Activated CD4-positive, alpha-beta T cell treated with anti-CD3 and anti-CD28 coated beads for 48 hours (primary cell): ENCODE results near the gene CRB2.
"Not testable (repeated sequence)": the region's sequence is repeated elsewhere in the genome, so short reads cannot be mapped to it uniquely, and the experiment has no call there.

Experiments
- DNase-seq: peaks from one replicate; pipeline ENCODE4 v3.0.0-alpha.2; 2020

CRB2 gene

GRCh38 chr9:123329329-123329955 is 26.6 kb upstream of the CRB2 start:
- DNase-seq: peak; percentile 29

- DNase-seq: no peak
These were observed 24.5 kb upstream of the CRB2 start for GRCh38 chr9:123331346-123332060.

- not testable (repeated sequence) for DNase-seq
These were observed 22.8 kb upstream of the CRB2 start for GRCh38 chr9:123333058-123333669.

- no peak for DNase-seq
These were observed 21.4 kb upstream of the CRB2 start for GRCh38 chr9:123334639-123335038.

- no peak for DNase-seq
These were observed 20.6 kb upstream of the CRB2 start for GRCh38 chr9:123335193-123335985.

GRCh38 chr9:123335986-123336329 is 20.0 kb upstream of the CRB2 start:
- DNase-seq: no peak

GRCh38 chr9:123336449-123336848 is 19.5 kb upstream of the CRB2 start:
- DNase-seq: no peak

- DNase-seq: no peak
These were observed 19.0 kb upstream of the CRB2 start for GRCh38 chr9:123336959-123337358.

- no peak for DNase-seq
These were observed 18.0 kb upstream of the CRB2 start for GRCh38 chr9:123337971-123338370.

GRCh38 chr9:123338710-123339665 is 17.0 kb upstream of the CRB2 start:
- peak; percentile 86 for DNase-seq

- peak; percentile 84 for DNase-seq
These were observed 16.1 kb upstream of the CRB2 start for GRCh38 chr9:123339666-123340510.

GRCh38 chr9:123341816-123342215 is 14.2 kb upstream of the CRB2 start:
- DNase-seq: no peak

GRCh38 chr9:123342247-123342646 is 13.8 kb upstream of the CRB2 start:
- no peak for DNase-seq

GRCh38 chr9:123343443-123344191 is 12.4 kb upstream of the CRB2 start:
- no peak for DNase-seq

GRCh38 chr9:123344192-123344949 is 11.6 kb upstream of the CRB2 start:
- no peak for DNase-seq

- no peak for DNase-seq
These were observed 10.4 kb upstream of the CRB2 start for GRCh38 chr9:123345567-123345955.

- DNase-seq: no peak
These were observed 10.0 kb upstream of the CRB2 start for GRCh38 chr9:123346026-123346425.

- no peak for DNase-seq
These were observed 9.2 kb upstream of the CRB2 start for GRCh38 chr9:123346826-123347225.

- DNase-seq: no peak
These were observed 8.5 kb upstream of the CRB2 start for GRCh38 chr9:123347289-123348060.
